Gastrocnemius medialis (tissue), 4 donors: ENCODE data around the gene FEM1B. TPM values are rescaled to one million over a fixed set of nuclear protein-coding genes. Genes with fewer than 3 reads are reported as not detected.
A peak's percentile ranks its signal among the peaks of the same experiment; 100 is the strongest.

Experiments used
- ATAC-seq, 2 donors: fragments of 150-250 bp; one replicate each; pipeline ENCODE4 v1.9.1; 2016
- DNase-seq, 2 donors: peaks; one replicate each; pipeline ENCODE4 v3.0.0-alpha.2; 2019
- H3K27ac ChIP-seq, 4 donors: fragments of 200-600 bp; sonication (generic); 1 replicate in 1 of 4; 2 replicates in 3 of 4; pipeline ENCODE4 v1.5.1; 2016 to 2018; ENCODE audit warnings: mild to moderate bottlenecking in 2 of 4, moderate library complexity in 1 of 4
- H3K27me3 ChIP-seq, 3 donors: fragments of 200-600 bp; sonication (generic) in 2 of 3; 1 replicate in 1 of 3; 2 replicates in 2 of 3; pipeline versions ENCODE4 v1.5.1 to v1.6.0; 2016 to 2019; ENCODE audit warnings: mild to moderate bottlenecking in 1 of 3, moderate library complexity in 1 of 3
- H3K36me3 ChIP-seq, 2 donors: fragments of 200-600 bp; sonication (generic) in 1 of 2; one replicate each; pipeline ENCODE4 v1.5.1; 2017 to 2018
- H3K4me1 ChIP-seq, 2 donors: fragments of 200-600 bp; sonication (generic) in 1 of 2; one replicate each; pipeline ENCODE4 v1.5.1; 2016 to 2017; ENCODE audit warnings: mild to moderate bottlenecking in 2 of 2
- H3K4me3 ChIP-seq, 4 donors: fragments of 200-600 bp; sonication (generic) in 3 of 4; 1 replicate in 1 of 4; 2 replicates in 3 of 4; pipeline ENCODE4 v1.5.1; 2016 to 2019; ENCODE audit warnings: mild to moderate bottlenecking in 2 of 4
- H3K9me3 ChIP-seq, 3 donors: fragments of 200-600 bp; sonication (generic) in 2 of 3; 1 replicate in 1 of 3; 2 replicates in 2 of 3; pipeline ENCODE4 v1.5.1; 2016 to 2019
- CTCF ChIP-seq, 5 experiments: fragments of 450-650 bp in 3 of 5; fragments of 200-600 bp in 2 of 5; sonication (generic) in 2 of 5; IDR thresholded peaks in 4 of 5; conservative IDR thresholded peaks in 1 of 5; 1 replicate in 4 of 5; 2 replicates in 1 of 5; pipeline ENCODE4 v1.5.1; 2016 to 2019; ENCODE audit warnings: antibody characterized with exemption in 5 of 5, mild to moderate bottlenecking in 3 of 5, moderate library complexity in 3 of 5
- POLR2A ChIP-seq, 2 donors: fragments of 450-650 bp; IDR thresholded peaks; one replicate each; pipeline ENCODE4 v1.6.1; 2017; ENCODE audit warnings: antibody characterized with exemption in 2 of 2, mild to moderate bottlenecking in 2 of 2, moderate library complexity in 2 of 2
- in situ Hi-C, 4 donors: fragments of 200-750 bp; cut with MboI; loops; one replicate each; pipeline versions ENCODE4 v1.15.0 to v1.8.0; 2017; ENCODE audit warnings: low sequenced_read_pairs in 4 of 4
- intact Hi-C: fragments of 100-400 bp; cut with DNase I; formaldehyde crosslinking; loops from one replicate; pipeline ENCODE4 v1.15.1; 2023; ENCODE audit warnings: low total_unique reads
- total RNA-seq, 4 donors: library from RNA; depleted of rRNA; stranded (reverse); fragments of >200 nt; gene quantifications; one replicate each; pipeline versions ENCODE4 v1.1.0 to v1.2.3, GENCODE V29; 2016

FEM1B gene
- total RNA-seq, 4 donors from 2014 or later: 80.8 to 158 (median 124) TPM

GRCh38 chr15:68339481-68339880 lies 61.9 kb downstream of the FEM1B start:
- no peaks in the 10 kb centered on the region for H3K36me3 ChIP-seq
- in situ Hi-C loops: no loop called here
- peak; percentile 45 to 69 for DNase-seq

GRCh38 chr15:68340726-68341671 lies 63.5 kb downstream of the FEM1B start:
- in situ Hi-C loops (no loop called here), intact Hi-C loops (no loop called here)
- ATAC-seq: peak; percentile 68 to 87
- Histone ChIP-seq H3K4me3 (peak overlapping the region in 1 of 4 donors; percentile 9), H3K9me3 (no peaks in the 10 kb centered on the region), H3K27me3 (no peaks in the 10 kb centered on the region), H3K36me3 (no peaks in the 10 kb centered on the region), H3K27ac (peak overlapping the region; percentile 71 to 90 (median 74)), H3K4me1 (peaks cover 39 to 54% of the 10 kb centered on the region in 2 donors)
- no peak for DNase-seq
- TF ChIP-seq CTCF (IDR thresholded peaks at IDR 0.05 in 4 of 5, conservative IDR thresholded peaks at IDR 0.05 in 1 of 5) (no peak), POLR2A (IDR thresholded peaks at IDR 0.05) (peak in 1 of 2 donors; percentile 19)

More at GRCh38 chr15:68339481-68339880, 61.9 kb downstream of the FEM1B start:
- H3K27ac ChIP-seq: peak overlapping the region in 2 of 4 donors; percentile 72 to 90
- peaks cover 39 to 60% of the 10 kb centered on the region in 2 donors for H3K4me1 ChIP-seq
- H3K9me3 ChIP-seq: no peaks in the 10 kb centered on the region
- H3K4me3 ChIP-seq: no peak overlapping the region
- peak in 1 of 2 donors; percentile 36 for ATAC-seq
- no peaks in the 10 kb centered on the region for H3K27me3 ChIP-seq
- TF ChIP-seq POLR2A (IDR thresholded peaks at IDR 0.05) (no peak), CTCF (IDR thresholded peaks at IDR 0.05 in 4 of 5, conservative IDR thresholded peaks at IDR 0.05 in 1 of 5) (no peak)
- intact Hi-C loops: no loop called here

GRCh38 chr15:68341760-68342725 lies 64.5 kb downstream of the FEM1B start:
- H3K36me3 ChIP-seq: no peaks in the 10 kb centered on the region
- TF ChIP-seq POLR2A (IDR thresholded peaks at IDR 0.05) (no peak), CTCF (IDR thresholded peaks at IDR 0.05 in 4 of 5, conservative IDR thresholded peaks at IDR 0.05 in 1 of 5) (no peak)
- H3K9me3 ChIP-seq: no peaks in the 10 kb centered on the region
- ATAC-seq (peak; percentile 51 to 58), DNase-seq (peak; percentile 41)
- H3K27me3 ChIP-seq: no peaks in the 10 kb centered on the region
- peaks cover 39 to 54% of the 10 kb centered on the region in 2 donors for H3K4me1 ChIP-seq
- no peak overlapping the region for H3K4me3 ChIP-seq
- H3K27ac ChIP-seq: peak overlapping the region; percentile 71 to 90 (median 74)
- intact Hi-C loops: no loop called here
- in situ Hi-C loops: no loop called here

GRCh38 chr15:68343579-68344225 lies 66.2 kb downstream of the FEM1B start:
- peaks cover 39 to 49% of the 10 kb centered on the region in 2 donors for H3K4me1 ChIP-seq
- H3K36me3 ChIP-seq: no peaks in the 10 kb centered on the region
- DNase-seq (no peak), ATAC-seq (no peak)
- H3K4me3 ChIP-seq: no peak overlapping the region
- no peaks in the 10 kb centered on the region for H3K9me3 ChIP-seq
- in situ Hi-C loops (no loop called here), intact Hi-C loops (no loop called here)
- TF ChIP-seq CTCF (IDR thresholded peaks at IDR 0.05 in 4 of 5, conservative IDR thresholded peaks at IDR 0.05 in 1 of 5) (no peak), POLR2A (IDR thresholded peaks at IDR 0.05) (no peak)
- H3K27ac ChIP-seq: peak overlapping the region in 2 of 4 donors; percentile 71 to 90
- H3K27me3 ChIP-seq: no peaks in the 10 kb centered on the region
